RCC 7860 (cell line): ENCODE measurements around the gene PRPSAP1.

Source experiments
- DNase-seq: peaks from one replicate; pipeline ENCODE4 v3.0.0-alpha.2; 2015; ENCODE audit warnings: low spot score
- FAIRE-seq: peaks from 2 replicates; lab custom pipeline; 2012; peaks lifted over from hg19 to GRCh38; lab: Jason Lieb, UNC

The PRPSAP1 gene

GRCh38 chr17:76353599-76354316 is at the start of gene PRPSAP1:
TSS of gene PRPSAP1 (minus strand) at chr17:76353916. CDS start at chr17:76353703, 213 bp downstream.
- FAIRE-seq (no peak), DNase-seq (peak; percentile 78)

- DNase-seq = no peak
- FAIRE-seq = no peak
These were observed 49.0 kb upstream of the PRPSAP1 start for GRCh38 chr17:76402711-76403110.

- DNase-seq = no peak
- no peak for FAIRE-seq
These were observed 45.8 kb upstream of the PRPSAP1 start for GRCh38 chr17:76399175-76400172.

- DNase-seq (peak; percentile 92), FAIRE-seq (peak; percentile 92)
These were observed 44.9 kb upstream of the PRPSAP1 start for GRCh38 chr17:76398523-76399174.

GRCh38 chr17:76397687-76398522 is 44.2 kb upstream of the PRPSAP1 start:
- peak; percentile 62 for FAIRE-seq
- DNase-seq = peak; percentile 80

GRCh38 chr17:76397184-76397583 is 43.5 kb upstream of the PRPSAP1 start:
- DNase-seq (no peak), FAIRE-seq (no peak)

GRCh38 chr17:76395980-76396379 is 42.3 kb upstream of the PRPSAP1 start:
- FAIRE-seq (no peak), DNase-seq (no peak)

- FAIRE-seq = peak; percentile 99
- peak; percentile 96 for DNase-seq
These were observed 40.5 kb upstream of the PRPSAP1 start for GRCh38 chr17:76394166-76394565.

- no peak for FAIRE-seq
- no peak for DNase-seq
These were observed 37.5 kb upstream of the PRPSAP1 start for GRCh38 chr17:76391200-76391715.

- no peak for FAIRE-seq
- DNase-seq = no peak
These were observed 36.3 kb upstream of the PRPSAP1 start for GRCh38 chr17:76390003-76390421.

GRCh38 chr17:76388966-76389888 is 35.5 kb upstream of the PRPSAP1 start:
- FAIRE-seq (no peak), DNase-seq (peak; percentile 22)

GRCh38 chr17:76386966-76387765 is 33.5 kb upstream of the PRPSAP1 start:
- DNase-seq (no peak), FAIRE-seq (no peak)

- FAIRE-seq = no peak
- DNase-seq = peak; percentile 74
These were observed 32.4 kb upstream of the PRPSAP1 start for GRCh38 chr17:76385892-76386786.

- DNase-seq = peak; percentile 59
These were observed 31.5 kb upstream of the PRPSAP1 start for GRCh38 chr17:76384987-76385891.

GRCh38 chr17:76384222-76384986 is 30.7 kb upstream of the PRPSAP1 start, which contains the start of gene SPHK1:
TSS of gene SPHK1 (plus strand) at chr17:76384609. CDS start at chr17:76385645, 1,036 bp downstream.
- peak; percentile 71 for DNase-seq
- FAIRE-seq = no peak

More at GRCh38 chr17:76384987-76385891, 31.5 kb upstream of the PRPSAP1 start:
- FAIRE-seq = no peak
